ENCODE data around the gene RAB6B. TPM values are rescaled to one million over a fixed set of nuclear protein-coding genes. Genes with fewer than 3 reads are reported as not detected.

Gene RAB6B
- total and polyA plus RNA-seq, 10 donors, result 1.3 to 20.4 (median 8.5) TPM

DNA sequence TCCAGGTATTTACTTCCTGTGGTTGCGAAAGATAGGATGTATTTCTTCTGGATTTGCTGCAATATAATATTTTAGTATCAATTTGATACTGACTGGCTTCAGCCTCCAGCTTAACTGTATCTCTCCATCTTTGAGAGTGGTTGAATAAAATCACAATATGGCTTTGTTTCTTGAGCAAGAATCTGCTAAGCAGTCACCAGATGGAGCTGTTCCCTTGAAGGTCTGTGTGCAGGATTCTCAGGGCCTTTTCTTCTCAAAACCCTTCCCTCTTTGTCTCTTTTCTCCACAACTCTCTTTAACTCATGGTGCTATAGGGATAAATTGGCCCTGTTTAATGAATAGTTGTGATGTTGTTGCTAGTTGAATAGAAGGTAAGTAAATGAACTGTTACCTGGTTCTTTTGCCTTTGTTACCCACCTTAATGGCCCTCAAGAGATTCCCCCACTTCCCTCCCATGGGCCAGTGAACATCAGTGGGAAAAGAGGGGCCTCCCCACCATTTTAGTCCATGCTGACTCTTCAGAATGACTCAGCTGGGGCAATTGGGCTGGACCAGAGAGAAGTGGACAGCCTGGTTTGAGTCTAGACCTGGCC is 34.8 kb upstream of the RAB6B start:
- Histone ChIP-seq H3K27me3 (replicated peaks in 1 of 7) (peaks cover 0 to 23% (median 0%) of the 10 kb centered on the region in 7 donors), H3K9me3 (no peaks in the 10 kb centered on the region), H3K4me1 (peaks cover 7 to 18% (median 15%) of the 10 kb centered on the region in 6 donors), H3K4me3 (no peak overlapping the region), H3K36me3 (peaks cover 0 to 24% (median 0%) of the 10 kb centered on the region in 6 donors), H3K27ac (no peak overlapping the region)
- peak; percentile 17 for DNase-seq
- intact Hi-C loops (cut with DNase I; ENCODE audit: low total_unique reads), result loop anchor here (5.0 kb wide), 1 partner anchor 282 kb away; no protein-coding TSS in a partner anchor
- TF ChIP-seq, protein P1, sequence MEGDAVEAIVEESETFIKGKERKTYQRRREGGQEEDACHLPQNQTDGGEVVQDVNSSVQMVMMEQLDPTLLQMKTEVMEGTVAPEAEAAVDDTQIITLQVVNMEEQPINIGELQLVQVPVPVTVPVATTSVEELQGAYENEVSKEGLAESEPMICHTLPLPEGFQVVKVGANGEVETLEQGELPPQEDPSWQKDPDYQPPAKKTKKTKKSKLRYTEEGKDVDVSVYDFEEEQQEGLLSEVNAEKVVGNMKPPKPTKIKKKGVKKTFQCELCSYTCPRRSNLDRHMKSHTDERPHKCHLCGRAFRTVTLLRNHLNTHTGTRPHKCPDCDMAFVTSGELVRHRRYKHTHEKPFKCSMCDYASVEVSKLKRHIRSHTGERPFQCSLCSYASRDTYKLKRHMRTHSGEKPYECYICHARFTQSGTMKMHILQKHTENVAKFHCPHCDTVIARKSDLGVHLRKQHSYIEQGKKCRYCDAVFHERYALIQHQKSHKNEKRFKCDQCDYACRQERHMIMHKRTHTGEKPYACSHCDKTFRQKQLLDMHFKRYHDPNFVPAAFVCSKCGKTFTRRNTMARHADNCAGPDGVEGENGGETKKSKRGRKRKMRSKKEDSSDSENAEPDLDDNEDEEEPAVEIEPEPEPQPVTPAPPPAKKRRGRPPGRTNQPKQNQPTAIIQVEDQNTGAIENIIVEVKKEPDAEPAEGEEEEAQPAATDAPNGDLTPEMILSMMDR (IDR thresholded peaks at IDR 0.05 in 8 of 11, conservative IDR thresholded peaks at IDR 0.05 in 3 of 11), result peak in 9 of 11 experiments; percentile 16 to 66 (median 47)
- TF ChIP-seq POLR2AphosphoS5 (IDR thresholded peaks at IDR 0.05), result no peak
- WGBS, 5 donors, result 82 to 91% (median 88%) methylated on average over 1 of the region's 1 CpG

DNA sequence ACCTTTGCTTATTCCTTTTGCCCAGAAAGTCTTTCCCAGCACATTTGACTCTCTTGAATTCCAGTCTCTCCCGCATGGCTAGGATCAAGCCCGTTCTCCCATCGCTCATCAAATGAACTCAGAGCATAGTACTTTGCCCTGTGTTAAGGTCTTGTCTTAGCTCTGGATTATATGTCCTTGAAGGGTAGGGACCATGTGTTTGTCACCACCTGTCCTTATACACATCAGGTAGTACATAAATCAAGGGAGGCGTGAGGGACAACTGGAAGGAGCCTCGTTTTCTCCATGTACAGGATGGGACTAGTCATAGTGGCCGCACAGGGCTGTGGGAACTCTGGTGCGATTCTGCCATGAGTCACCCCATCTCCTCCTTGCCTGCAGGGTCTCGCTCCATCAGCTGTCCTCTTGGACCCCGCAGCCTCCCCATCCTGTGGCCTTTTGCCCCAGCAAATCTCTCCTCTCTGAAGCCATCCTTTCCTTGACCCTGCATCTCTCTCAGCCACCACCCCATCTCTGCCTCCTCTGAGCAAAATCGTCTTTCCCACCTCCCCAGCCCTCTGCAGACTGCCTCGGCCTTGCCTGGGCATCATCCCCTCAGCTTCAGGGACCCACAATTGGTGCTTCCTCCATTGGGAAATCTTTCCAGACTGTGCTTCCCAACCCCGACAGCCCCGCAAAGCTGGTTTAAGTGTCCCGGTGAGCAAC is 33.4 kb upstream of the RAB6B start:
- Histone ChIP-seq H3K4me1 (peaks cover 7 to 18% (median 15%) of the 10 kb centered on the region in 6 donors), H3K4me3 (no peak overlapping the region), H3K27ac (no peak overlapping the region), H3K27me3 (replicated peaks in 1 of 7) (peaks cover 0 to 23% (median 0%) of the 10 kb centered on the region in 7 donors), H3K36me3 (peaks cover 0 to 11% (median 0%) of the 10 kb centered on the region in 6 donors), H3K9me3 (no peaks in the 10 kb centered on the region)
- intact Hi-C loops (cut with DNase I; ENCODE audit: low total_unique reads), result loop anchor here (5.0 kb wide), 1 partner anchor 112 kb away; no protein-coding TSS in a partner anchor
- WGBS, 5 donors, result 90 to 95% (median 91%) methylated on average over 14 of the region's 14 CpGs
- TF ChIP-seq POLR2A (IDR thresholded peaks at IDR 0.05), result no peak
- TF ChIP-seq, protein P1 (IDR thresholded peaks at IDR 0.05 in 8 of 11, conservative IDR thresholded peaks at IDR 0.05 in 3 of 11), result no peak
- TF ChIP-seq POLR2AphosphoS5 (IDR thresholded peaks at IDR 0.05), result no peak
- DNase-seq, result no peak

DNA sequence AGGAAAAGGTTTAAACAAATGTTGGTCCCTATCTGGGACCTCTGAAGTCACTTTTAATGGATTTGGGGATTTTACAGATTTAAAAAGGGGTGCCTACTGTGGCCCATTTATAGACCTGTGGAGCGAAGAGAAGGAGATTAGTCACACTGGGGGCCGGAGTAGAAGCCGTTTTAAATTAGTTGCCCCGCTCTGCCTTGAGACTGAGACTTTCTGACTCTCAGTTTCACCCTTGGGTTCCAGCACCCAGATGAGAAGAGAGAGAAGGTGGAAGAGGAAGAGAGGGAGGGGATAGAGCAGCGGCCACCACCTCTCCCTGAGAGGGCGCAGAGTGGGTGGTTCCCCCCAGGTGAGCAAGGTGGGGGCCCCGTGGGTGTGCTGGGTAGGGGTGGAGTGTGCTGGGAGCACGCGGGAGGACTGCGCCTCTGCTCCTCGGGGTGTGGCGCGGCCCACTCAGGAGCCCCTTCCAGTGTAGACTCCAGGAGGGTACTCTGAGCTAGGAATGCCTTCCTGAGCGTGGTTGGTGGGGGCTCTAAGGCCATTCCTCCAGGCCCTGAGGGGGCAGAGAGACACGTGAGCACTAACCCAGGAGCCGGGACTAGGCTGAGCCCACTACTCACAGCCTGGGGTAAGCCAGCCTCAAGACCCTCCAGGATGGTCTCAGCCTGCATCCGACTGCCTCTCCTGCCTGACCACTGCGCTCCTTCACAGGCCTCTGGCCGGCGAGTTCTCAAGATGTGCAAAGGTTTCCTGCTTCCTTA is 32.6 kb upstream of the RAB6B start:
- H3K36me3 ChIP-seq, result peaks cover 0 to 3% (median 0%) of the 10 kb centered on the region in 6 donors
- H3K27ac ChIP-seq, result no peak overlapping the region
- H3K4me3 ChIP-seq, result peak overlapping the region in 2 of 8 donors; percentile 10 to 75
- peaks cover 7 to 18% (median 15%) of the 10 kb centered on the region in 6 donors for H3K4me1 ChIP-seq
- 77 to 81% (median 79%) methylated on average over 20 of the region's 20 CpGs for whole genome bisulfite sequencing, 5 donors
- H3K27me3 ChIP-seq (replicated peaks in 1 of 7), result peaks cover 0 to 23% (median 0%) of the 10 kb centered on the region in 7 donors
- DNase-seq, result no peak
- TF ChIP-seq POLR2A (IDR thresholded peaks at IDR 0.05) (no peak), POLR2AphosphoS5 (IDR thresholded peaks at IDR 0.05) (peak in 1 of 3 donors; percentile 31)
- H3K9me3 ChIP-seq, result no peaks in the 10 kb centered on the region
- intact Hi-C loops (cut with DNase I; ENCODE audit: low total_unique reads), result loop anchor here (5.0 kb wide), 1 partner anchor 111 kb away; no protein-coding TSS in a partner anchor

DNA sequence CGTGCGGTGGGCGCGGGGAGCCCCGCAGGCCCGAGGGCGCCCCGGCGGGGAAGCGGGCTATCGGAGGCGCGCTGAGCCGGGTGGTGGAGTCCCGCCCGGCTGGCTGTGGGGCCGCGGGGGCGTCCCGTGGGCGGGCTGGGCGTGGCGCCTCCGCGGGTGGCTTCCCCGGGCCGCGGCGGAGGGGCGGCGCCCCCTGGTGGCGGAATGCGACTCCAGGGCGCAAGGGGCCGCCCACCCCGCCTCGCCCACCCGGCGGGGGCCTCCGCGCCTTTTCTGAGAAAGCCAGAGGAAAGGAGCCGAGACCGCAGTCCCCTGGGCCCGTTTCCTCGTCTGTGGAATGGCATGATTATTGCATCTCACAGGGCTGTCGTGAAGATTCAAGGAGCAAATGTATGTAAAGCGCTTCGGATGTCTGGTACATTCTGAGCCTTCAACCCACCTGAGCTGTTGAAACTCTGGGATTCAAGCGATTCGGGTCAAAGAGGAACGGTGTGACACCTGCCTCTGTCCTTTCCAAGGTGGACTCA is 31.9 kb upstream of the RAB6B start:
- Histone ChIP-seq H3K9me3 (no peaks in the 10 kb centered on the region), H3K4me1 (peaks cover 7 to 18% (median 15%) of the 10 kb centered on the region in 6 donors), H3K27me3 (replicated peaks in 1 of 7) (peaks cover 0 to 23% (median 0%) of the 10 kb centered on the region in 7 donors), H3K4me3 (peak overlapping the region; percentile 30 to 75 (median 44)), H3K27ac (peak overlapping the region in 1 of 8 donors; percentile 13), H3K36me3 (no peaks in the 10 kb centered on the region)
- DNase-seq, result peak; percentile 93
- WGBS, 5 donors, result 1 to 3% (median 2%) methylated on average over 16 to 51 of the region's 51 CpGs
- intact Hi-C loops (cut with DNase I; ENCODE audit: low total_unique reads), result loop anchor here (5.0 kb wide), 1 partner anchor 110 kb away; no protein-coding TSS in a partner anchor
- TF ChIP-seq POLR2AphosphoS5 (IDR thresholded peaks at IDR 0.05), result peak in 1 of 3 donors; percentile 42
- TF ChIP-seq, protein P1 (IDR thresholded peaks at IDR 0.05 in 8 of 11, conservative IDR thresholded peaks at IDR 0.05 in 3 of 11), result peak; percentile 28 to 92 (median 71)
- TF ChIP-seq POLR2A (IDR thresholded peaks at IDR 0.05), result no peak
